Stomach smooth muscle (tissue), 2 donors: ENCODE results near the gene FAM90A26.
"Not testable (repeated sequence)": the region's sequence is repeated elsewhere in the genome, so short reads cannot be mapped to it uniquely, and the experiment has no call there.

Experiments used
- H3K27ac ChIP-seq: one replicate; pipeline ENCODE4 v1.7.0; 2013; ENCODE audit warnings: mild to moderate bottlenecking, low read length, inconsistent platforms
- H3K27me3 ChIP-seq, 2 donors: one replicate each; pipeline ENCODE4 v1.7.0; 2013; ENCODE audit warnings: low read length in 2 of 2; ENCODE audit not compliant: insufficient read depth in 2 of 2, control insufficient read depth in 1 of 2
- H3K36me3 ChIP-seq, 2 donors: one replicate each; pipeline ENCODE4 v1.7.0; 2013; ENCODE audit warnings: low read length in 2 of 2; ENCODE audit not compliant: control insufficient read depth in 2 of 2, insufficient read depth in 2 of 2
- H3K4me1 ChIP-seq: one replicate; pipeline ENCODE4 v1.7.0; 2013; ENCODE audit warnings: low read length; ENCODE audit not compliant: control insufficient read depth, insufficient read depth
- H3K4me3 ChIP-seq, 2 donors: one replicate each; pipeline ENCODE4 v1.7.0; 2013; ENCODE audit warnings: low read length in 2 of 2
- H3K9ac ChIP-seq, 2 donors: one replicate each; pipeline ENCODE4 v1.7.0; 2013; ENCODE audit warnings: low read length in 2 of 2, mild to moderate bottlenecking in 1 of 2
- H3K9me3 ChIP-seq, 2 donors: one replicate each; pipeline ENCODE4 v1.7.0; 2013; ENCODE audit warnings: low read length in 2 of 2; ENCODE audit not compliant: control insufficient read depth in 2 of 2
- donor health status: healthy.
- donor health status: Pancreatic carcinoma.

FAM90A26 gene

DNA sequence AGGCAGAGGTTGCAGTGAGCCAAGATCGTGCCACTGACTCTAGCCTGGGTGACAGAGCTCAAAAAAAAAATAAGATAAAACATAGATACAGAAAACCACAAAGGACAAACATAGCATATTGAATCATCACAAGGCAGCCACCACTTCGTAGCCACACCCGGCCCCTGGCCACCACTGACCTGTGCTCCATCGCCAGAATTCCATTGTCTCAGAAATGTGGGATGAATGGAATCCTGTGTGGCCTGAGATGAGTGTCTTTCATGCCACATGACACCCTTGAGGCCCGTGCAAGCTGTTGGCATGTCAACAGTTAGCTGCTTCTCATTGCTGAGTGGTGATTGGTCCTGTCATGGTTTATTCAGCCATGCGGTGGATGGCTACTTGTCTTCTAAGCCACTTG, 10.2 kb upstream of the FAM90A26 start:
- H3K27ac ChIP-seq, H3K9me3 ChIP-seq, H3K36me3 ChIP-seq, H3K4me1 ChIP-seq, H3K9ac ChIP-seq, H3K27me3 ChIP-seq, H3K4me3 ChIP-seq: not testable (repeated sequence)

- H3K9ac ChIP-seq, H3K27ac ChIP-seq, H3K4me1 ChIP-seq, H3K9me3 ChIP-seq, H3K4me3 ChIP-seq, H3K36me3 ChIP-seq, H3K27me3 ChIP-seq: not testable (repeated sequence)
These were observed 4.2 kb upstream of the FAM90A26 start for GRCh38 chr4:9165990-9166389.

DNA sequence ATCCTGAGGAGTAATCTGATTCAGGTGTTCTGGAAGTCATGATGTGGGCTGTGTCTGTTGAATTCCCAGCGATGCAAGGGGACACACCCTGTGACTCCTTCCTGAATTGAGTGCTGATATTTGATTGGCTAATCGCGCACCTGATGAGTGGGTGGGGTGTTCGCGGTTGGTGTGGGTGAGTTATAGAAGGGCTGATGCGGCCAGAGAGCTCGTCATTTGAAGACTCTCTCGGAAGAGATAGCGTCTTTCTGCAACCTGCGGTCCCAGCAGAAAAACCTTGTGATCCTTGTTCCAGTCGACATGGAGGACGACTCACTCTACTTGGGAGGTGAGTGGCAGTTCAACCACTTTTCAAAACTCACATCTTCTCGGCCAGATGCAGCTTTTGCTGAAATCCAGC, 40.1 kb downstream of the FAM90A26 start, which contains the start of gene USP17L10:
TSS of gene USP17L10 (plus strand) at position 301 of the 400 bp plus-strand sequence. CDS start at position 301, 0 bp downstream.
- not testable (repeated sequence) for H3K27me3 ChIP-seq, H3K27ac ChIP-seq, H3K36me3 ChIP-seq, H3K9me3 ChIP-seq, H3K9ac ChIP-seq, H3K4me3 ChIP-seq, H3K4me1 ChIP-seq

DNA sequence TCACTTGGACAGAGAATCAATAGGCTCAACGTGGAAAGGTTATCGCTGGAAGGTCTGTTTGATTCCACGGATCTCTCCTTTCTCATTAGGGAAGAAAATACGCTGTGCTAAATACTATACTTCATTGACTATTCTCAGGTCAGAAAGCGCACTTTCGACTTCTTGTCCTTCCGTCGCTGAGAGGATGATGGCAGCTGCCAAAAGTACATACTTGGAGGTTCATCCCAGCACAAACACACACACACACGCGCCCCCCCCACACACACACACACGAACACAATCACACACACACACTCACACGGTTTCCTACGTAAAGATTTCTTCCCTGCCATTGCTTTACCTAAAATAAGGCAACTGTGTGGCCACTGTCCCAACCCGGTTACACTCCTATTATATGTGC, 44.5 kb downstream of the FAM90A26 start:
- H3K27me3 ChIP-seq, H3K4me1 ChIP-seq, H3K27ac ChIP-seq, H3K4me3 ChIP-seq, H3K9ac ChIP-seq, H3K36me3 ChIP-seq, H3K9me3 ChIP-seq: not testable (repeated sequence)

DNA sequence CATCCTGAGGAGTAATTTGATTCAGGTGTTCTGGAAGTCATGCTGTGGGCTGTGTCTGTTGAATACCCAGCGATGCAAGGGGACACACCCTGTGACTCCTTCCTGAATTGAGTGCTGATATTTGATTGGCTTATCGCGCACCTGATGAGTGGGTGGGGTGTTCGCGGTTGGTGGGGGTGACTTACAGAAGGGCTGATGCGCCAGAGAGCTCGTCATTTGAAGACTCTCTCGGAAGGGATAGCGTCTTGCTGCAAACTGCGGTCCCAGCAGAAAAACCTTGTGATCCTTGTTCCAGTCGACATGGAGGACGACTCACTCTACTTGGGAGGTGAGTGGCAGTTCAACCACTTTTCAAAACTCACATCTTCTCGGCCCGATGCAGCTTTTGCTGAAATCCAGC, 44.9 kb downstream of the FAM90A26 start, which contains the start of gene USP17L11:
TSS of gene USP17L11 (plus strand) at position 301 of the 400 bp plus-strand sequence. CDS start at position 301, 0 bp downstream.
- not testable (repeated sequence) for H3K9ac ChIP-seq, H3K4me3 ChIP-seq, H3K9me3 ChIP-seq, H3K4me1 ChIP-seq, H3K27me3 ChIP-seq, H3K27ac ChIP-seq, H3K36me3 ChIP-seq

DNA sequence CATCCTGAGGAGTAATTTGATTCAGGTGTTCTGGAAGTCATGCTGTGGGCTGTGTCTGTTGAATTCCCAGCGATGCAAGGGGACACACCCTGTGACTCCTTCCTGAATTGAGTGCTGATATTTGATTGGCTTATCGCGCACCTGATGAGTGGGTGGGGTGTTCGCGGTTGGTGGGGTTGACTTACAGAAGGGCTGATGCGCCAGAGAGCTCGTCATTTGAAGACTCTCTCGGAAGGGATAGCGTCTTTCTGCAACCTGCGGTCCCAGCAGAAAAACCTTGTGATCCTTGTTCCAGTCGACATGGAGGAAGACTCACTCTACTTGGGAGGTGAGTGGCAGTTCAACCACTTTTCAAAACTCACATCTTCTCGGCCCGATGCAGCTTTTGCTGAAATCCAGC, 49.6 kb downstream of the FAM90A26 start, which contains the start of gene USP17L12:
TSS of gene USP17L12 (plus strand) at position 301 of the 400 bp plus-strand sequence. CDS start at position 301, 0 bp downstream.
- H3K4me1 ChIP-seq, H3K36me3 ChIP-seq, H3K4me3 ChIP-seq, H3K27ac ChIP-seq, H3K27me3 ChIP-seq, H3K9me3 ChIP-seq, H3K9ac ChIP-seq: not testable (repeated sequence)

DNA sequence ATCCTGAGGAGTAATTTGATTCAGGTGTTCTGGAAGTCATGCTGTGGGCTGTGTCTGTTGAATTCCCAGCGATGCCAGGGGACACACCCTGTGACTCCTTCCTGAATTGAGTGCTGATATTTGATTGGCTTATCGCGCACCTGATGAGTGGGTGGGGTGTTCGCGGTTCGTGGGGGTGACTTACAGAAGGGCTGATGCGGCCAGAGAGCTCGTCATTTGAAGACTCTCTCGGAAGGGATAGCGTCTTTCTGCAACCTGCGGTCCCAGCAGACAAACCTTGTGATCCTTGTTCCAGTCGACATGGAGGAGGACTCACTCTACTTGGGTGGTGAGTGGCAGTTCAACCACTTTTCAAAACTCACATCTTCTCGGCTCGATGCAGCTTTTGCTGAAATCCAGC, 54.4 kb downstream of the FAM90A26 start, which contains the start of gene USP17L13:
TSS of gene USP17L13 (plus strand) at position 301 of the 400 bp plus-strand sequence. CDS start at position 301, 0 bp downstream.
- not testable (repeated sequence) for H3K36me3 ChIP-seq, H3K9me3 ChIP-seq, H3K27ac ChIP-seq

More for the DNA sequence above, 54.4 kb downstream of the FAM90A26 start, which contains the start of gene USP17L13:
- not testable (repeated sequence) for H3K4me3 ChIP-seq, H3K4me1 ChIP-seq, H3K9ac ChIP-seq, H3K27me3 ChIP-seq
